GM18858 (cell line): ENCODE results near the gene HELZ2.
"Not testable (repeated sequence)": the region's sequence is repeated elsewhere in the genome, so short reads cannot be mapped to it uniquely, and the experiment has no call there.

Source experiments
- ATAC-seq: cut with Tn5 transposase; IDR thresholded peaks from one replicate; pipeline ENCODE4 v1.9.1; 2021; ENCODE audit not compliant: unreplicated experiment

Gene HELZ2

GRCh38 chr20:63565699-63566335 is 8.2 kb downstream of the HELZ2 start:
- no peak for ATAC-seq

- no peak for ATAC-seq
These were observed 8.9 kb downstream of the HELZ2 start for GRCh38 chr20:63565021-63565698.

- ATAC-seq, result no peak
These were observed 9.8 kb downstream of the HELZ2 start for GRCh38 chr20:63564036-63564810.

GRCh38 chr20:63563225-63563935 is 10.7 kb downstream of the HELZ2 start:
- no peak for ATAC-seq

GRCh38 chr20:63562461-63563224 is 11.4 kb downstream of the HELZ2 start:
- no peak for ATAC-seq

GRCh38 chr20:63561624-63562396 is 12.2 kb downstream of the HELZ2 start:
- ATAC-seq, result no peak

- ATAC-seq, result no peak
These were observed 13.0 kb downstream of the HELZ2 start for GRCh38 chr20:63560856-63561609.

GRCh38 chr20:63560333-63560805 is 13.7 kb downstream of the HELZ2 start:
- ATAC-seq, result no peak

GRCh38 chr20:63559485-63560332 is 14.3 kb downstream of the HELZ2 start:
- not testable (repeated sequence) for ATAC-seq

GRCh38 chr20:63558804-63559484 is 15.1 kb downstream of the HELZ2 start:
- no peak for ATAC-seq

GRCh38 chr20:63557481-63557891 is 16.6 kb downstream of the HELZ2 start:
- ATAC-seq, result no peak

GRCh38 chr20:63556873-63557478 is 17.1 kb downstream of the HELZ2 start:
- no peak for ATAC-seq

GRCh38 chr20:63555661-63556381 is 18.2 kb downstream of the HELZ2 start:
- no peak for ATAC-seq

GRCh38 chr20:63554361-63555278 is 19.4 kb downstream of the HELZ2 start:
- ATAC-seq, result no peak

GRCh38 chr20:63553933-63554290 is 20.1 kb downstream of the HELZ2 start, which contains the start of gene FNDC11:
FNDC11 (plus strand) TSS chr20:63554159; CDS start chr20:63555664, 1,505 bp downstream.
- ATAC-seq, result no peak
